Astrocyte of the spinal cord (primary cell): ENCODE results near the gene CD80.

Experiments used
- DNase-seq: peaks from one replicate; pipeline ENCODE4 v3.0.0; 2011; ENCODE audit warnings: low read depth, low spot score
- H3K4me3 ChIP-seq: 2 replicates; pipeline ENCODE4 v1.5.1; 2011; ENCODE audit warnings: low read depth, mild to moderate bottlenecking, low read length, moderate library complexity
- in situ Hi-C: cut with HindIII; loops from 2 replicates; pipeline ENCODE4 v1.10.0; 2017; ENCODE audit warnings: low sequenced_read_pairs
- TF ChIP-seq, protein P1 (sequence below): IDR thresholded peaks from 2 replicates; pipeline ENCODE4 v1.5.1; 2012; ENCODE audit warnings: low read depth, mild to moderate bottlenecking, low read length, inconsistent platforms

The CD80 gene, protein sequence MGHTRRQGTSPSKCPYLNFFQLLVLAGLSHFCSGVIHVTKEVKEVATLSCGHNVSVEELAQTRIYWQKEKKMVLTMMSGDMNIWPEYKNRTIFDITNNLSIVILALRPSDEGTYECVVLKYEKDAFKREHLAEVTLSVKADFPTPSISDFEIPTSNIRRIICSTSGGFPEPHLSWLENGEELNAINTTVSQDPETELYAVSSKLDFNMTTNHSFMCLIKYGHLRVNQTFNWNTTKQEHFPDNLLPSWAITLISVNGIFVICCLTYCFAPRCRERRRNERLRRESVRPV

DNA sequence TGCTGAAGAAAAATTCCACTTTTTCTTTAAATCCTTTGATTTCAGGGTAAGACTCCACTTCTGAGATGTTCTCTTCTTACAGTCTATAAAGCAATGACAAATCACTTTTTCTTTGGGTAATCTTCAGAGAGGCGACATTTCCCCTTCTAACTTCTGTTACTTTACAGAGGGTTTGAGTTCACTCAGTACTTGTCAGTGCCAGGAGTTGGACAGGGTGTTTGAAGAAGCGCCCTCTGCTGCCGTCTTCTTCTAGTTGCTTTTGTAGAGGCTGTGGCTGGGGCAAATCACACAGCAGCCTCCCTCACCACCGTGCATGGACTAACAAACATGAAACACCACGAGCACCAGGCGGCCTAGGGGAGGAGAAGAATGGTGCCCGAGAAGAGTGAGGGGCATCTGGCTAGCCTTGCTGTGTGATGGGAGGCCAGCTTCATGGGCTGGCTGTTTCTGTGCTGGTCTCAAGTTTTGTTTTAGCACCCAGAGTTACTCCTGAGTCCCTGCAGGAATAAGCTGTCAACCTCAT is at the start of gene CD80:
CD80 (minus strand) TSS at position 174 of the 523 bp plus-strand sequence. CDS start 1,886 bp downstream, outside the sequence.
- peak; percentile 25 for DNase-seq
- TF ChIP-seq, protein P1, sequence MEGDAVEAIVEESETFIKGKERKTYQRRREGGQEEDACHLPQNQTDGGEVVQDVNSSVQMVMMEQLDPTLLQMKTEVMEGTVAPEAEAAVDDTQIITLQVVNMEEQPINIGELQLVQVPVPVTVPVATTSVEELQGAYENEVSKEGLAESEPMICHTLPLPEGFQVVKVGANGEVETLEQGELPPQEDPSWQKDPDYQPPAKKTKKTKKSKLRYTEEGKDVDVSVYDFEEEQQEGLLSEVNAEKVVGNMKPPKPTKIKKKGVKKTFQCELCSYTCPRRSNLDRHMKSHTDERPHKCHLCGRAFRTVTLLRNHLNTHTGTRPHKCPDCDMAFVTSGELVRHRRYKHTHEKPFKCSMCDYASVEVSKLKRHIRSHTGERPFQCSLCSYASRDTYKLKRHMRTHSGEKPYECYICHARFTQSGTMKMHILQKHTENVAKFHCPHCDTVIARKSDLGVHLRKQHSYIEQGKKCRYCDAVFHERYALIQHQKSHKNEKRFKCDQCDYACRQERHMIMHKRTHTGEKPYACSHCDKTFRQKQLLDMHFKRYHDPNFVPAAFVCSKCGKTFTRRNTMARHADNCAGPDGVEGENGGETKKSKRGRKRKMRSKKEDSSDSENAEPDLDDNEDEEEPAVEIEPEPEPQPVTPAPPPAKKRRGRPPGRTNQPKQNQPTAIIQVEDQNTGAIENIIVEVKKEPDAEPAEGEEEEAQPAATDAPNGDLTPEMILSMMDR, result peak; percentile 40
- no peak within 1 kb of the TSS for H3K4me3 ChIP-seq
- in situ Hi-C loops, result no loop called here

DNA sequence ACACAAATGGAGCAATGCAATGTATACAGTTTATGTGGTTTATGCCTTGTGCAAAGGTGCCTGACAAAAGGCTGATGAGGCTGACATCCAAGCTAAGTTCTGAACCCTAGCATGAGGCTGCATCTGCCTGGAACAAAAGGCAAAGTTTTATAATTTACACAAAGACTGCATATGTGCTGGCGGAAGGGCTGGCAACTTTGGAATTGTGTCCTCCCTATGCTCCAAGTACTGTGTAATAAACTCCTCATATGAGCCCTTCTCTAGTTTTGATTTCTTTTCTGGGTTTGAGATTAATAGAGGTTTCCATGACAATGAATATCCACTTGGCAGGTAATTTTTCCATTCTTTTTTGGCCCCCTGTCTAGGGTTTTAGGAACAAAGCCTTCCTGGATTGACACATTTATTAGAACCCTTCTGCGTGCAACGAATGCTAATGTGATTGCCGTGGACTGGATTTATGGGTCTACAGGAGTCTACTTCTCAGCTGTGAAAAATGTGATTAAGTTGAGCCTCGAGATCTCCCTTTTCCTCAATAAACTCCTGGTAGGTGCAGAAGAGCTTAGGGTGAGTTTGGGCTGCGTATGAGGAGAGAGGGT is 49.1 kb upstream of the CD80 start:
- in situ Hi-C loops, result no loop called here
- no peak for DNase-seq
- TF ChIP-seq, protein P1, result no peak
- H3K4me3 ChIP-seq, result no peak overlapping the region

DNA sequence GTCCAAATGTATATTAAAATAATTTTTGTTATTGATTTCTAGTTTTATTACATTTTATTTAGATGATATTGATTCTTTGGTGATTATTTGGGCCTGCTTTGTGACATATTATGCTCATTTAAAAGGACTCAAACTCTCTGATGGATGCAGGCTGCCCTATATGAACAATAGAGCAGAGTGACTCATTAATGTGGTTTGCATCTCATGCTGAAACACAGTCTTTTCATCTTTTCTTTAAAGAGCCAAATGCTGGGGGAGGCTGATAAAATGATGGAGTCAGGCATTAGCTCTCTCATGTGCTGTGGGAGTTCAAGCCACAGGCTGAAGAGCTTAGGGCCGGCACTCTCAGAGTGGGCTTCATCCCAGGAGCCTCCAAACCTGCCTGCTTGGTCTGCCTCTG is 45.5 kb upstream of the CD80 start:
- TF ChIP-seq, protein P1, result no peak
- in situ Hi-C loops, result no loop called here
- H3K4me3 ChIP-seq, result no peak overlapping the region
- DNase-seq, result peak; percentile 75

DNA sequence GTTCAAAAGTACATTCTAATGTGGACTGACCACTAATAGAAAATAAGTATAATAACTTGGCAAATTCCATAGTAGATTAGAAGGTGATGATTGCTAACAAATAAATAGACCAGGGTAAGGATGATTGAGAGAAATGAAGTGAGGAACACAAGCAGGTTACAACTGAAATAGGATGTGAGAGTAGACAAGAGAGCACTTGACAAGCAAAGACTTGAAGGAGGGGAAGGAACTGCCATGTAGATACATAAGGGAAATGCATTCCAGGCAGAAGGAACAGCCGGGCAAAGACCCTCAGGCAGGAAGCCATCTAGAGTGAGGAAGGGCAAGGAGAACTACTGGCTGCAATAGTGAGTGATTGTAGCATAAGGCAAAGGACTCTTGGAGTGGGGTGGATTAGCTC is 43.3 kb upstream of the CD80 start:
- in situ Hi-C loops, result no loop called here
- DNase-seq, result no peak
- H3K4me3 ChIP-seq, result no peak overlapping the region
- TF ChIP-seq, protein P1, result no peak

DNA sequence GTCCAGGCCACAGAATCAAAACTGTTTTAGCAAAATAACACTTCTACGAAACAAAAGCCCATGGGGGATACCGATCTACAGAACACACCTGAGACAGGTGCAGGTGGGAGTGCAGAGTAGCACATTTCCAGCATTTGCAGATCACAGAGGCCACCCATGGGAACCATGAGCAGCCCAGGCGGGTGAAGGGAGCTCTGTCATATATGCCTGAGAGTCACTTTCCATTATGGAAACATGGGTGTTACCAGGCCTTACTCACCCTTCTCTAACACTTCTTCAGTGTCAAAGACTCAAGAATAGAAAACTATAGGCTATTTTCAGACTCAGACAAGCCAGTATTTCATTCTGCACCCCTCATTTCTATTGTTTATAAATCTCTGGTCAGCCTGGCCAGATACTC is 41.7 kb upstream of the CD80 start:
- no peak for DNase-seq
- in situ Hi-C loops, result no loop called here
- TF ChIP-seq, protein P1, result no peak
- no peak overlapping the region for H3K4me3 ChIP-seq

DNA sequence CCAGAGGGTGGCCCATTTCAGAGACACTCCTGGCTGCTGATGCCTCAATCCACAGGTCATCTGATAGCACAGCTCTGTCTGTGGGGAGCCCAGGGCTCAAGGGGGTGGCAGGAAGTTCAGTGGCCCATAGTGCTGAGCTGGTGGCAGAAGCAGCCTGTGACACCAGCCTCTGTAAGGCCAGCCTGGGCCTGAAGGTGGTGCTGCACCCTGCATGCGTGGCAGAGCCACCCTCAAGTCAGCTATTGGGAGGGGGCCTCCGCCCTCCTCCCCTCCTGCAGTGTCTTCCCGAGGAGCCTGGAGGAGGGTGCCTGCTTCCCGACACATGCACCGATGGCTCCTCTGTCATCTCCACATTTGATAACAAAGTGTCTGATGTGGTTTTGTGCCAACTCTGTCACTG is 41.3 kb upstream of the CD80 start:
- TF ChIP-seq, protein P1, result peak; percentile 32
- H3K4me3 ChIP-seq, result no peak overlapping the region
- DNase-seq, result no peak
- in situ Hi-C loops, result no loop called here
